Transverse colon (tissue), 4 donors: Measurements from ENCODE around the gene HYCC2. TPM values are rescaled to one million over a fixed set of nuclear protein-coding genes. Genes with fewer than 3 reads are reported as not detected.

Experiments used
- DNase-seq: peaks from one replicate; pipeline ENCODE4 v3.0.0-alpha.2; 2019
- H3K27ac ChIP-seq, 4 donors: fragments of 200-600 bp; sonication (generic); 2 replicates each; pipeline ENCODE4 v1.5.1; 2016 to 2018; ENCODE audit warnings: inconsistent platforms in 4 of 4
- H3K27me3 ChIP-seq: fragments of 200-600 bp; sonication (generic); 2 replicates; pipeline ENCODE4 v1.5.1; 2017; ENCODE audit warnings: inconsistent platforms
- H3K36me3 ChIP-seq, 4 donors: fragments of 200-600 bp; sonication (generic); 2 replicates each; pipeline ENCODE4 v1.5.1; 2017 to 2019; ENCODE audit warnings: inconsistent platforms in 4 of 4
- H3K4me1 ChIP-seq, 4 donors: fragments of 200-600 bp; sonication (generic); 2 replicates each; pipeline ENCODE4 v1.5.1; 2017 to 2020; ENCODE audit warnings: inconsistent platforms in 4 of 4
- H3K4me3 ChIP-seq, 4 donors: fragments of 200-600 bp; sonication (generic); 1 replicate in 1 of 4; 2 replicates in 3 of 4; pipeline versions ENCODE4 v1.5.1 to v1.6.1; 2017 to 2019; ENCODE audit warnings: inconsistent platforms in 4 of 4
- H3K9me3 ChIP-seq, 2 donors: fragments of 200-600 bp; sonication (generic); 2 replicates each; pipeline ENCODE4 v1.5.1; 2017 to 2019; ENCODE audit warnings: inconsistent platforms in 2 of 2
- EP300 ChIP-seq: sonication (generic); formaldehyde crosslinking; IDR thresholded peaks from one replicate; pipeline ENCODE4 v1.6.1; 2017; ENCODE audit warnings: antibody characterized with exemption, low read depth
- POLR2A ChIP-seq: fragments of 450-650 bp; IDR thresholded peaks from one replicate; pipeline ENCODE4 v1.6.1; 2016; ENCODE audit warnings: antibody characterized with exemption, mild to moderate bottlenecking, moderate library complexity
- POLR2AphosphoS5 ChIP-seq, 3 donors: sonication (generic); formaldehyde crosslinking; IDR thresholded peaks; one replicate each; pipeline ENCODE4 v1.6.1; 2016; ENCODE audit warnings: antibody characterized with exemption in 3 of 3
- WGBS, 2 donors: methylation state at CpG; one replicate each; pipeline ENCODE4 v1.1.5; 2018; ENCODE audit warnings: low coverage in 1 of 2; 5-methylcytosine and 5-hydroxymethylcytosine counted together
- in situ Hi-C, 4 donors: fragments of 200-750 bp; cut with MboI; loops; one replicate each; pipeline versions ENCODE4 v1.15.0 to v1.15.1; 2017; ENCODE audit warnings: low sequenced_read_pairs in 3 of 4, low pct_ligation_motif_present in 1 of 4, low pct_unique_long_range_greater_than_20kb in 1 of 4
- intact Hi-C: fragments of 100-400 bp; cut with DNase I; formaldehyde crosslinking; loops from one replicate; pipeline ENCODE4 v1.15.1; 2023; ENCODE audit warnings: low total_unique reads
- total RNA-seq, 4 donors: library from RNA; depleted of rRNA; stranded (reverse); fragments of >200 nt; gene quantifications; one replicate each; pipeline ENCODE4 v1.1.0, GENCODE V29; 2016
- TF ChIP-seq, protein P1 (sequence below), 5 experiments: fragments of 200-600 bp in 3 of 5; fragments of 450-650 bp in 2 of 5; sonication (generic) in 3 of 5; IDR thresholded peaks; 1 replicate in 2 of 5; 2 replicates in 3 of 5; pipeline ENCODE4 v1.5.1; 2016 to 2017; ENCODE audit warnings: antibody characterized with exemption in 5 of 5, inconsistent platforms in 3 of 5, mild to moderate bottlenecking in 2 of 5, moderate library complexity in 1 of 5

HYCC2 gene
- total RNA-seq, 4 donors from 2014 or later, result 23.9 to 104 (median 35.8) TPM

DNA sequence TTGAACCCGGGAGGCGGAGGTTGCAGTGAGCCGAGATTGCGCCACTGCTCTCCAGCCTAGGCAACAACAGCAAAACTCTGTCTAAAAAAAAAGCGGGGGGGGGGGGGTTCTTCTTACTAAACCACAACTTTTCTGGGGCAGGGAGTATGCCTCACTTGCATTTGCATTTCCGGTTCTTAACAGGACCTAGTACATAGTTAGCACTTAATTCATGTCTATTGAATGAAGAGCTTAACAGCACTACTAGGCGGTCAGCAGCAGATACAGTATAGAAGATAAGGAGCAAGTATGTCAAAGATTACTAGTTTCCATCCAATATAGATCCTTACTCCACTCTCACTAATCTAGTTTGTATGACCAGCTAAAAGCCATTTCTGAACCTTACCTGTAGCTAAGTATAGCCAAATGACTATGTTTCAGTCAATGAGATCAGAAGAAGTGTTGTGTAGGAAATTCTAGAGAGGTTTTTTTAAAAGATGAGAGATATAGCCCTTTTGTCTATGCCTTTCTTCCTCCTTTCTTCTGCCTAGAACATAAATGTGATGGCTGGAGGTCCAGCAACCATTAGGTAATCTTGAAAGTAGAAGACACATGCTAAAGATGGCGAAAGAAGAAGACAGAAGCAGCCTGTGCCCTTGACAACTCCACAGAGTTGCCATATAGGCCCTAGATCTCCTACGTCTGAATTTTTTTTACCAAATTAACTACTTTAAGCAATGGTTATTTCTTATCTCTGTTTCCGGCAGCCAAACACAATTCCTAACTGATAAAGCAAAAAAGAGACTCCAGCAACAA lies 11.3 kb downstream of the HYCC2 start:
- H3K4me1 ChIP-seq, result peaks cover 15 to 41% (median 26%) of the 10 kb centered on the region in 4 donors
- H3K36me3 ChIP-seq, result no peaks in the 10 kb centered on the region
- no peak for DNase-seq
- intact Hi-C loops (no loop called here), in situ Hi-C loops (loop anchor here (25.0 kb wide), 2 partner anchors 98 to 148 kb away; partner anchors contain the start of gene ORC2 (in 2 of the 4))
- WGBS, 2 donors, result 91 to 95% methylated on average over 4 to 10 of the region's 10 CpGs
- TF ChIP-seq EP300, result no peak
- no peak for TF ChIP-seq POLR2AphosphoS5 (IDR thresholded peaks at IDR 0.05)
- TF ChIP-seq, protein P1, sequence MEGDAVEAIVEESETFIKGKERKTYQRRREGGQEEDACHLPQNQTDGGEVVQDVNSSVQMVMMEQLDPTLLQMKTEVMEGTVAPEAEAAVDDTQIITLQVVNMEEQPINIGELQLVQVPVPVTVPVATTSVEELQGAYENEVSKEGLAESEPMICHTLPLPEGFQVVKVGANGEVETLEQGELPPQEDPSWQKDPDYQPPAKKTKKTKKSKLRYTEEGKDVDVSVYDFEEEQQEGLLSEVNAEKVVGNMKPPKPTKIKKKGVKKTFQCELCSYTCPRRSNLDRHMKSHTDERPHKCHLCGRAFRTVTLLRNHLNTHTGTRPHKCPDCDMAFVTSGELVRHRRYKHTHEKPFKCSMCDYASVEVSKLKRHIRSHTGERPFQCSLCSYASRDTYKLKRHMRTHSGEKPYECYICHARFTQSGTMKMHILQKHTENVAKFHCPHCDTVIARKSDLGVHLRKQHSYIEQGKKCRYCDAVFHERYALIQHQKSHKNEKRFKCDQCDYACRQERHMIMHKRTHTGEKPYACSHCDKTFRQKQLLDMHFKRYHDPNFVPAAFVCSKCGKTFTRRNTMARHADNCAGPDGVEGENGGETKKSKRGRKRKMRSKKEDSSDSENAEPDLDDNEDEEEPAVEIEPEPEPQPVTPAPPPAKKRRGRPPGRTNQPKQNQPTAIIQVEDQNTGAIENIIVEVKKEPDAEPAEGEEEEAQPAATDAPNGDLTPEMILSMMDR (IDR thresholded peaks at IDR 0.05), result no peak
- no peak for TF ChIP-seq POLR2A
- H3K9me3 ChIP-seq, result no peaks in the 10 kb centered on the region
- H3K27ac ChIP-seq, result no peak overlapping the region
- no peak overlapping the region for H3K4me3 ChIP-seq
- no peaks in the 10 kb centered on the region for H3K27me3 ChIP-seq

DNA sequence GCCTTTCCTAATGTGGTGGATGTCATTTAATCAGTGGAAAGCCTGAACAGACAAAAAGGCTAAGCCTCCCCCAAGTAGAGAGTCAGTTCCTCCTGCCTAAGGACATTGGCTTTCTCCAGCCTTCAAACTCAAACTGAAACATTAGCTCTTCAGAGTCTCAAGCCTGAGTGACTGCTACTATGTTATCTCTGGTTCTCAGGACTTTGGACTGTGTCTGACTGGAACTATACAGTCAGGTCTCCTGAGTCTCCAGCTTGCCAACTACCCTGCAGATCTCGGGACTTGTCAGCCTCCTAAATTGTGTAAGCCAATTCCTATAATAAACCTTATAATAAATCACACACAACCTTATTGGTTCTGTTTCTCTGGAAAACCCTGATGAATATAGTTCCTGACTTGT lies 12.6 kb downstream of the HYCC2 start:
- Histone ChIP-seq H3K27me3 (no peaks in the 10 kb centered on the region), H3K4me1 (peaks cover 13 to 35% (median 25%) of the 10 kb centered on the region in 4 donors), H3K27ac (peak overlapping the region in 3 of 4 donors; percentile 27 to 52 (median 52)), H3K4me3 (no peak overlapping the region), H3K9me3 (no peaks in the 10 kb centered on the region), H3K36me3 (no peaks in the 10 kb centered on the region)
- intact Hi-C loops, result no loop called here
- in situ Hi-C loops, result loop anchor here (25.0 kb wide), 2 partner anchors 97 to 147 kb away; partner anchors contain the start of gene ORC2 (in 2 of the 4)
- no peak for TF ChIP-seq EP300
- no peak for TF ChIP-seq POLR2AphosphoS5 (IDR thresholded peaks at IDR 0.05)
- TF ChIP-seq, protein P1 (IDR thresholded peaks at IDR 0.05), result no peak
- TF ChIP-seq POLR2A, result no peak
- peak; percentile 17 for DNase-seq
- 50% methylated on average over 1 of the region's 1 CpG; no CpG with 5 or more reads in 1 of the 2 donors for WGBS, 2 donors

DNA sequence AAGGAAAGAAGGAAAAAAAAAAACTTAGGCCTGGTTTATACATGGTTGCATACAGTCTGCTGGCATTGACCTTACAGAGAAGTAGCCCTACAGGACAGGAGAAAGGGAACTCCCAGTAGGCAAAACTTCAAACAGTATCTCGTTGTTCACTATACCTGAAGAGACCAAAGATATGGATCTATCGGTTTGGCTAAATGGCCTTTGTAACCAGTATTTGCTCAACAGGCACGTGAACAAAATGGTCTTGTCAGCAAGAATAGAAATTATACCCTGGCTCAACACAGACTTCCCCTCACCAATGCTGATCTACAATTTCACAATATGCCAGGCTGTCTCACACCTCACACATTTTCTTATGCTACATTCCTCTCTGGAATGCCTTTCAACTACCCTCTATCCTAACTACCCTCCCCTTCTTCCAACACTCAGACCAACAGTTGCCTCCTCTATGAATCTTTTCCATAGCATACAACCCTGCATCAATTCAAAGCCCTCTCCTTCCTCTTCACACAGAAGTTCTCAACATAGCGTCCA lies 13.7 kb downstream of the HYCC2 start:
- Histone ChIP-seq H3K27ac (peak overlapping the region; percentile 3 to 63 (median 46)), H3K27me3 (no peaks in the 10 kb centered on the region), H3K4me3 (no peak overlapping the region), H3K36me3 (no peaks in the 10 kb centered on the region), H3K9me3 (no peaks in the 10 kb centered on the region), H3K4me1 (peaks cover 13 to 35% (median 25%) of the 10 kb centered on the region in 4 donors)
- TF ChIP-seq, protein P1 (IDR thresholded peaks at IDR 0.05), result no peak
- TF ChIP-seq POLR2AphosphoS5 (IDR thresholded peaks at IDR 0.05), result no peak
- TF ChIP-seq EP300, result no peak
- no peak for TF ChIP-seq POLR2A
- DNase-seq, result no peak
- in situ Hi-C loops (loop anchor here (25.0 kb wide), 2 partner anchors 95 to 145 kb away; partner anchors contain the start of gene ORC2 (in 2 of the 4)), intact Hi-C loops (no loop called here)
- WGBS, 2 donors, result 73 to 100% methylated on average over 1 to 4 of the region's 4 CpGs

DNA sequence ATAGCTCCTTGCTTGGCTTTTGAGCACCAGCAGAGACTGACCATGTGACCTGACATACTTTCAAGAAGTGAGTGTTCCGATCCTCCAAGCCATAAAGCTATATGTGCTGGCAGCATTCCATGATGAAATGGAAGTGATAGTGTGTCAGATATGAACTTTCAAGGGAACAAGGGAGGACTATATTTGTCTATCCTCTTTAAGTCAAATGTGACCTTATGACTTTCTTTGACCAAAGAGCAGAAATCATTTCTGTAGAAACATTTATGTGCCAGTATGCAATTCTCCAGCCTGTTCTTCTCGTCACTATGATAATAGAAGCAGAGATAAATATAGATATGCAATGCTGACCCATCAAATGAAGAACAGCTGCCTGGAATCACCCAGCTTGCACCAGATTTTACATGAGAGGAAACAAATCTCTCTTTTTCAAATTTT lies 14.4 kb downstream of the HYCC2 start:
- in situ Hi-C loops, result loop anchor here (25.0 kb wide), 2 partner anchors 95 to 145 kb away; partner anchors contain the start of gene ORC2 (in 2 of the 4)

More for the DNA sequence above, 14.4 kb downstream of the HYCC2 start:
- TF ChIP-seq POLR2A (no peak), POLR2AphosphoS5 (IDR thresholded peaks at IDR 0.05) (no peak), EP300 (no peak)
- TF ChIP-seq, protein P1 (IDR thresholded peaks at IDR 0.05), result no peak
- 16 to 26% methylated on average over 2 of the region's 2 CpGs for whole genome bisulfite sequencing, 2 donors
- Histone ChIP-seq H3K4me3 (no peak overlapping the region), H3K27me3 (no peaks in the 10 kb centered on the region), H3K9me3 (no peaks in the 10 kb centered on the region), H3K4me1 (peaks cover 13 to 35% (median 25%) of the 10 kb centered on the region in 4 donors), H3K27ac (peak overlapping the region; percentile 3 to 63 (median 46)), H3K36me3 (no peaks in the 10 kb centered on the region)
- peak; percentile 17 for DNase-seq
- intact Hi-C loops, result no loop called here
